Body of pancreas (tissue), 4 donors: ENCODE results near the gene GATB.

ENCODE experiments used
- POLR2A ChIP-seq, 3 donors: fragments of 450-650 bp; IDR thresholded peaks; one replicate each; pipeline ENCODE4 v1.6.1; 2016; ENCODE audit warnings: antibody characterized with exemption in 3 of 3, mild to moderate bottlenecking in 2 of 3
- TF ChIP-seq, protein P1 (sequence below), 7 experiments: fragments of 450-650 bp in 4 of 7; fragments of 200-600 bp in 3 of 7; sonication (generic) in 3 of 7; IDR thresholded peaks; one replicate each; pipeline ENCODE4 v1.5.1; 2016 to 2019; ENCODE audit warnings: antibody characterized with exemption in 7 of 7

DNA sequence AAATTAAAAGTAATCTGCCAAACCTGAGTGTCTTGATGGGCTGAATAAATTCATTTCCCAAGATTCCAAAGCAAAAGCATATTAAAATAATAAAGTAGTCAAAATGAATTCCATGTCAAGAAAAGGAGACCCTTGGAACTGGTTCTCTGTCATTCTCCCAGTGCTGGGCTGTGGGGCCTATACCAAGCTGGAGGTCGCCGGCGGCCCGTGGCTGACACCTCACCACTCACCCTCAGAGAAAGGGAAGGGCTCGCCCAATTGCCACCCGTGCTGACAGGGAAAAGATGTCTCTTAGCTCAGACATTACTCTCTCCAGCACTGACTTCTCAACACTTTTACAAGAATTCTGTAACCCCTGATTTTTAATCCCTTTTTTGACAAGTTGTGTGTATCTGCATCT, 51.7 kb downstream of the GATB start:
- TF ChIP-seq POLR2A (IDR thresholded peaks at IDR 0.05) = no peak
- TF ChIP-seq, protein P1, sequence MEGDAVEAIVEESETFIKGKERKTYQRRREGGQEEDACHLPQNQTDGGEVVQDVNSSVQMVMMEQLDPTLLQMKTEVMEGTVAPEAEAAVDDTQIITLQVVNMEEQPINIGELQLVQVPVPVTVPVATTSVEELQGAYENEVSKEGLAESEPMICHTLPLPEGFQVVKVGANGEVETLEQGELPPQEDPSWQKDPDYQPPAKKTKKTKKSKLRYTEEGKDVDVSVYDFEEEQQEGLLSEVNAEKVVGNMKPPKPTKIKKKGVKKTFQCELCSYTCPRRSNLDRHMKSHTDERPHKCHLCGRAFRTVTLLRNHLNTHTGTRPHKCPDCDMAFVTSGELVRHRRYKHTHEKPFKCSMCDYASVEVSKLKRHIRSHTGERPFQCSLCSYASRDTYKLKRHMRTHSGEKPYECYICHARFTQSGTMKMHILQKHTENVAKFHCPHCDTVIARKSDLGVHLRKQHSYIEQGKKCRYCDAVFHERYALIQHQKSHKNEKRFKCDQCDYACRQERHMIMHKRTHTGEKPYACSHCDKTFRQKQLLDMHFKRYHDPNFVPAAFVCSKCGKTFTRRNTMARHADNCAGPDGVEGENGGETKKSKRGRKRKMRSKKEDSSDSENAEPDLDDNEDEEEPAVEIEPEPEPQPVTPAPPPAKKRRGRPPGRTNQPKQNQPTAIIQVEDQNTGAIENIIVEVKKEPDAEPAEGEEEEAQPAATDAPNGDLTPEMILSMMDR (IDR thresholded peaks at IDR 0.05) = no peak
